Vagina (tissue), 2 donors: ENCODE data around the gene NEK5. TPM values are rescaled to one million over a fixed set of nuclear protein-coding genes. Genes with fewer than 3 reads are reported as not detected.

Source experiments
- DNase-seq, 2 donors: peaks; one replicate each; pipeline ENCODE4 v3.0.0-alpha.2; 2017; ENCODE audit errors: extremely low spot score in 2 of 2
- H3K27ac ChIP-seq: fragments of 200-600 bp; sonication (generic); one replicate; pipeline ENCODE4 v1.5.1; 2019
- H3K27me3 ChIP-seq: fragments of 200-600 bp; sonication (generic); one replicate; pipeline ENCODE4 v1.5.1; 2019
- H3K36me3 ChIP-seq, 2 donors: fragments of 200-600 bp; sonication (generic); one replicate each; pipeline ENCODE4 v1.5.1; 2017 to 2019
- H3K4me1 ChIP-seq: fragments of 200-600 bp; sonication (generic); one replicate; pipeline ENCODE4 v1.5.1; 2019
- H3K4me3 ChIP-seq, 2 donors: fragments of 200-600 bp; sonication (generic); 1 replicate in 1 of 2; 2 replicates in 1 of 2; pipeline ENCODE4 v1.5.1; 2016 to 2019
- H3K9me3 ChIP-seq: fragments of 200-600 bp; sonication (generic); one replicate; pipeline ENCODE4 v1.5.1; 2019
- POLR2A ChIP-seq, 2 donors: fragments of 450-650 bp; IDR thresholded peaks; one replicate each; pipeline ENCODE4 v1.6.1; 2017; ENCODE audit warnings: antibody characterized with exemption in 2 of 2, mild to moderate bottlenecking in 2 of 2, moderate library complexity in 2 of 2
- POLR2AphosphoS5 ChIP-seq, 2 donors: sonication (generic); formaldehyde crosslinking; IDR thresholded peaks; one replicate each; pipeline ENCODE4 v1.9.0; 2017; ENCODE audit warnings: antibody characterized with exemption in 2 of 2, mild to moderate bottlenecking in 2 of 2, low read depth in 1 of 2; ENCODE audit not compliant: insufficient read depth in 1 of 2
- intact Hi-C: fragments of 100-400 bp; cut with DNase I; formaldehyde crosslinking; loops from one replicate; pipeline ENCODE4 v1.15.1; 2023
- total RNA-seq: library from RNA; depleted of rRNA; stranded (reverse); fragments of >200 nt; gene quantifications from one replicate; pipeline ENCODE4 v1.2.3, GENCODE V29; 2016
- TF ChIP-seq, protein P1 (sequence below), 3 experiments: fragments of 450-650 bp in 2 of 3; fragments of 200-600 bp in 1 of 3; sonication (generic) in 1 of 3; IDR thresholded peaks; one replicate each; pipeline ENCODE4 v1.5.1; 2017 to 2019; ENCODE audit warnings: antibody characterized with exemption in 3 of 3, mild to moderate bottlenecking in 2 of 3, moderate library complexity in 2 of 3

NEK5 gene
- total RNA-seq, 1 donor from 2014 or later, result 0.98 TPM

GRCh38 chr13:52005841-52006522 lies 122.9 kb downstream of the NEK5 start:
- TF ChIP-seq, protein P1, sequence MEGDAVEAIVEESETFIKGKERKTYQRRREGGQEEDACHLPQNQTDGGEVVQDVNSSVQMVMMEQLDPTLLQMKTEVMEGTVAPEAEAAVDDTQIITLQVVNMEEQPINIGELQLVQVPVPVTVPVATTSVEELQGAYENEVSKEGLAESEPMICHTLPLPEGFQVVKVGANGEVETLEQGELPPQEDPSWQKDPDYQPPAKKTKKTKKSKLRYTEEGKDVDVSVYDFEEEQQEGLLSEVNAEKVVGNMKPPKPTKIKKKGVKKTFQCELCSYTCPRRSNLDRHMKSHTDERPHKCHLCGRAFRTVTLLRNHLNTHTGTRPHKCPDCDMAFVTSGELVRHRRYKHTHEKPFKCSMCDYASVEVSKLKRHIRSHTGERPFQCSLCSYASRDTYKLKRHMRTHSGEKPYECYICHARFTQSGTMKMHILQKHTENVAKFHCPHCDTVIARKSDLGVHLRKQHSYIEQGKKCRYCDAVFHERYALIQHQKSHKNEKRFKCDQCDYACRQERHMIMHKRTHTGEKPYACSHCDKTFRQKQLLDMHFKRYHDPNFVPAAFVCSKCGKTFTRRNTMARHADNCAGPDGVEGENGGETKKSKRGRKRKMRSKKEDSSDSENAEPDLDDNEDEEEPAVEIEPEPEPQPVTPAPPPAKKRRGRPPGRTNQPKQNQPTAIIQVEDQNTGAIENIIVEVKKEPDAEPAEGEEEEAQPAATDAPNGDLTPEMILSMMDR (IDR thresholded peaks at IDR 0.05), result no peak
- TF ChIP-seq POLR2AphosphoS5 (IDR thresholded peaks at IDR 0.05; ENCODE audit: insufficient read depth in 1 of 2, low read depth in 1 of 2), result no peak
- TF ChIP-seq POLR2A (IDR thresholded peaks at IDR 0.05), result no peak
- H3K27me3 ChIP-seq, result no peaks in the 10 kb centered on the region
- H3K4me1 ChIP-seq, result no peaks in the 10 kb centered on the region
- no peaks in the 10 kb centered on the region for H3K9me3 ChIP-seq
- no peak for DNase-seq
- no peak overlapping the region for H3K27ac ChIP-seq
- intact Hi-C loops, result no loop called here
- no peaks in the 10 kb centered on the region for H3K36me3 ChIP-seq
- no peak overlapping the region for H3K4me3 ChIP-seq

DNA sequence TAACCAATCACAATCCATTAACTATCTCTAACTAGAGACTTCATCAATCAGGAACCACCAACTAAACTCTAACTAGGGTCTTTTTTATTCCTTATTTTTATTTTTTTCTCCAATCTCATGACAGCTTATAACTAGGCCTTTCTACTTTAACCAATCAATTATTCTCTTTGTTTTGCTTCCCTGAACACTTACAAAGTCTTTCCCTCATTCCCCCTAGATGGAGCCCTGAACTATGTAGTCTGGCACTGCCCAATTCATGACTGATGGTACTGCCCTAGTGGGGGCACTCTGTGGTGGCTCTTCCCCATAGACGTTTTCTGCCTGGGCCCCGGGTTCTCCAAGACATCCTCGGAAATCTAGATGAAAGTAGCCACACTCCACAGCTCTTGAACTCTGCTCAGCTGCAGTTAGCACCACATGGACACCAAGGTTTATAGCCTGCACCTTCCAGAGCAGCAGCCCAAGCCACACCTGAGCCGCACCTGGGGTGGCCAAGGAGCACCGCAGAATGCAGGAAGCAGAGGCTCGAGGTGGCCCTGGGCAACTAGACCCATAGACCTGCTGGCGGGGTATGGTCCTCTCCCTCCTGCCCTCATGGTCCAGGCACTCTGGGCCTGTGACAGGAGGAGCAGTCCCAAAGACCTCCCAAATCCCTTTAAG lies 124.2 kb downstream of the NEK5 start:
- H3K36me3 ChIP-seq, result no peaks in the 10 kb centered on the region
- no peak overlapping the region for H3K27ac ChIP-seq
- TF ChIP-seq, protein P1 (IDR thresholded peaks at IDR 0.05), result no peak
- TF ChIP-seq POLR2A (IDR thresholded peaks at IDR 0.05), result no peak
- TF ChIP-seq POLR2AphosphoS5 (IDR thresholded peaks at IDR 0.05; ENCODE audit: insufficient read depth in 1 of 2, low read depth in 1 of 2), result no peak
- no peaks in the 10 kb centered on the region for H3K9me3 ChIP-seq
- no peak for DNase-seq
- no peaks in the 10 kb centered on the region for H3K27me3 ChIP-seq
- intact Hi-C loops, result no loop called here
- H3K4me3 ChIP-seq, result no peak overlapping the region
- H3K4me1 ChIP-seq, result no peaks in the 10 kb centered on the region

- Histone ChIP-seq H3K9me3 (no peaks in the 10 kb centered on the region), H3K27me3 (no peaks in the 10 kb centered on the region), H3K4me1 (no peaks in the 10 kb centered on the region), H3K27ac (no peak overlapping the region), H3K36me3 (no peaks in the 10 kb centered on the region), H3K4me3 (no peak overlapping the region)
- no peak for DNase-seq
- intact Hi-C loops, result no loop called here
- TF ChIP-seq POLR2AphosphoS5 (IDR thresholded peaks at IDR 0.05; ENCODE audit: insufficient read depth in 1 of 2, low read depth in 1 of 2), result no peak
- TF ChIP-seq, protein P1 (IDR thresholded peaks at IDR 0.05), result no peak
- TF ChIP-seq POLR2A (IDR thresholded peaks at IDR 0.05), result no peak
Observed at GRCh38 chr13:52003541-52003940, 125.3 kb downstream of the NEK5 start.

GRCh38 chr13:52002361-52002760 lies 126.5 kb downstream of the NEK5 start:
- TF ChIP-seq, protein P1 (IDR thresholded peaks at IDR 0.05), result no peak
- TF ChIP-seq POLR2AphosphoS5 (IDR thresholded peaks at IDR 0.05; ENCODE audit: insufficient read depth in 1 of 2, low read depth in 1 of 2) (no peak), POLR2A (IDR thresholded peaks at IDR 0.05) (no peak)
- no peaks in the 10 kb centered on the region for H3K36me3 ChIP-seq
- intact Hi-C loops, result no loop called here
- no peak overlapping the region for H3K27ac ChIP-seq
- no peaks in the 10 kb centered on the region for H3K4me1 ChIP-seq
- no peaks in the 10 kb centered on the region for H3K9me3 ChIP-seq
- H3K27me3 ChIP-seq, result no peaks in the 10 kb centered on the region
- no peak overlapping the region for H3K4me3 ChIP-seq
- no peak for DNase-seq

DNA sequence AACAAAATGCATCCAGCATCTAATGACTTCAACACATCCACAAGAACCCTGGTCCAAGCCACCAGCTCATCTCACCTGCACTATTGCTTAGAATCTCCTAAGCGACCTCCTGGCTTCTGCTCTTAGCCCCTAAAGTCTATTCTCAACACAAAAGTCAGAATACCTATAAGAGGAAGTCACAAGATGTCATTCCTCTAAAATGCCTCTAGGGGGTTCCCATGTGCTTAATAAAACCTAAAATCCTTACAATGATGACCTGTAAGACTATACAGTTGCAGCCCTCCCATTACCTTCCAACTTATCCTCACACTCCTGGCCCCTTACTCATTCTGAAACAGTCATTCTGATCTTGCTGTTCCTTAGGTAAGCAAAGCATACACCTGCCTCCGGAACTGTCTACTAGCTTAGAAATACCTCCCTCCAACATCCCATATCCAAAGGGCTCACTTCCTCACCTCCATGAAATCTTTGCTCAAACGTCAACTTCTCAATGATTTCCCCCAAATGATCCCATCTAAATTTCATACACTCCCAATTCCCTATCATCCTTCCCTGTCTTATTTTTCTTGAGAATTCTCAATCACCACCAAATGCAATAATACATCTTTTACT lies 127.6 kb downstream of the NEK5 start:
- Histone ChIP-seq H3K27ac (no peak overlapping the region), H3K36me3 (no peaks in the 10 kb centered on the region), H3K27me3 (no peaks in the 10 kb centered on the region), H3K4me1 (peaks cover 3% of the 10 kb centered on the region), H3K9me3 (no peaks in the 10 kb centered on the region), H3K4me3 (no peak overlapping the region)
- no peak for DNase-seq
- TF ChIP-seq POLR2AphosphoS5 (IDR thresholded peaks at IDR 0.05; ENCODE audit: insufficient read depth in 1 of 2, low read depth in 1 of 2), result no peak
- TF ChIP-seq, protein P1 (IDR thresholded peaks at IDR 0.05), result peak in 2 of 3 experiments; percentile 43 to 57
- intact Hi-C loops, result no loop called here
